ENCODE data around the gene CBX8. TPM values are rescaled to one million over a fixed set of nuclear protein-coding genes. Genes with fewer than 3 reads are reported as not detected.

CBX8 gene
- total and polyA plus RNA-seq, 2 of the 8 experiments (the other 6 are each of a cell fraction or from before 2014, with no cell fraction given) = 0.09 to 2.1 TPM

DNA sequence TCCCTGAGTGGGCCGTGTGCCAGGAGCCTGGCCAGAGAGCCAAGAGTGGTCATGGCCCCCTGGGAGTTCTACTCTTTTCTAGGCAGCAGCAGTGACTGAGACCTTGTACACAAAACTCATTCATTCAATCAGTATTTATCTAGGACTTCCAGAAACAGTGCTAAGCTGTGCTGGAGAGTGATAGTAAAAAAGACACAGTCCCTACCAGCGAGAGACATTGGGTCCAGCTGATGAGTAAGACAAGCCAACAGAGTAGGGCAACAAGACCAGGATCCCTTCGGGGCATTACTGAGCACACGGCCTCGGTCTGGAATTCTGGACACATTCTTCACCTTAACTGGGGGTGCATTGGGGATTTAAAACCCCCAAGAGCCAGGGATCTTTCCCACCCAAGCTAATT, 22.2 kb upstream of the CBX8 start:
- no peak overlapping the region for H2BK5ac ChIP-seq (ENCODE audit: low read depth, low read length)
- no peak overlapping the region for H2BK15ac ChIP-seq (ENCODE audit: low read length)
- H3K4me2 ChIP-seq (ENCODE audit: insufficient read depth in 1 of 2, low read depth in 2 of 2, low read length in 2 of 2) = no peak overlapping the region
- no peak overlapping the region for H3K4me3 ChIP-seq (ENCODE audit: extremely low read depth in 1 of 4, insufficient read depth in 2 of 4, low read depth in 3 of 4, low read length in 4 of 4)
- ChIA-PET CTCF (ENCODE audit: partially characterized antibody) (interaction anchor here (1.3 to 24.7 kb wide), 8 partner anchors 10 to 175 kb away, joined by 4 to 576 read pairs (median 32); partner anchors contain the start of genes CBX4 and CBX8), POLR2A (ENCODE audit: partially characterized antibody) (interaction anchor here (1.9 to 24.0 kb wide), 2 partner anchors 9 to 11 kb away, joined by 5 to 374 read pairs; no protein-coding TSS in a partner anchor)
- no peak overlapping the region for H3K9ac ChIP-seq (replicated peaks in 1 of 4; ENCODE audit: extremely low read depth in 1 of 4, low read depth in 3 of 4, low read length in 3 of 4)
- WGBS, 2 experiments (ENCODE audit: extremely low coverage in 1 of 2, insufficient coverage in 1 of 2, insufficient read length in 1 of 2, insufficient replicate concordance in 2 of 2, low coverage in 1 of 2, low lambda C conversion rate in 2 of 2, missing lambda C conversion rate in 1 of 2) = 88% methylated on average over 5 of the region's 5 CpGs; no CpG with 5 or more reads in 1 of the 2 experiments
- no peak overlapping the region for H2AFZ ChIP-seq (ENCODE audit: low read length)
- H2AK5ac ChIP-seq (ENCODE audit: low read depth, low read length) = no peak overlapping the region
- H3K56ac ChIP-seq (replicated peaks; ENCODE audit: insufficient read length, low read depth, low read length) = no peak overlapping the region
- no peak overlapping the region for H4K5ac ChIP-seq (ENCODE audit: insufficient read length, low read depth, low read length)
- DNase-seq (ENCODE audit: low read depth in 1 of 2, low spot score in 2 of 2) (no peak), FAIRE-seq (no peak)
- no peak overlapping the region for H3K23ac ChIP-seq (ENCODE audit: insufficient read length)
- no peak overlapping the region for H4K8ac ChIP-seq (ENCODE audit: extremely low read depth, insufficient read depth, low read length)
- no peak overlapping the region for H2BK12ac ChIP-seq (ENCODE audit: low read depth, low read length)
- no peaks in the 10 kb centered on the region for H3K9me3 ChIP-seq (ENCODE audit: insufficient read depth in 2 of 2, low read depth in 1 of 2, low read length in 1 of 2)
- H2BK120ac ChIP-seq (replicated peaks; ENCODE audit: low read depth, low read length) = no peak overlapping the region
- no peak overlapping the region for H3K4ac ChIP-seq (replicated peaks; ENCODE audit: insufficient read length, low read depth, low read length)
- H2BK20ac ChIP-seq (ENCODE audit: low read length) = no peak overlapping the region
- no peak overlapping the region for H3K14ac ChIP-seq (ENCODE audit: insufficient read length)
- peaks cover 0 to 16% (median 8%) of the 10 kb centered on the region in 4 experiments; a peak in 6 of 7 replicates for H3K4me1 ChIP-seq (replicated peaks in 1 of 4; ENCODE audit: control insufficient read depth in 3 of 4, insufficient read depth in 4 of 4, low read length in 3 of 4)
- peaks cover 54 to 81% (median 72%) of the 10 kb centered on the region in 4 experiments for H3K27me3 ChIP-seq (replicated peaks in 1 of 4; ENCODE audit: control insufficient read depth in 3 of 4, extremely low read depth in 1 of 4, insufficient read depth in 3 of 4, low read length in 3 of 4)
- H3K27ac ChIP-seq (ENCODE audit: low read depth, low read length) = no peak overlapping the region
- no peaks in the 10 kb centered on the region for H4K20me1 ChIP-seq (replicated peaks in 1 of 2; ENCODE audit: control insufficient read depth in 1 of 2, insufficient read depth in 2 of 2, low read length in 2 of 2)
- H3K18ac ChIP-seq (ENCODE audit: extremely low read depth, low read length) = no peak overlapping the region
- H3K36me3 ChIP-seq (ENCODE audit: control insufficient read depth in 2 of 4, insufficient read depth in 4 of 4, low read length in 3 of 4) = peaks cover 0 to 11% (median 0%) of the 10 kb centered on the region in 4 experiments; a peak in 1 of 8 replicates
- no peaks in the 10 kb centered on the region for H3K79me2 ChIP-seq (ENCODE audit: control insufficient read depth in 1 of 2, insufficient read depth in 2 of 2, low read length in 2 of 2)
- peaks cover 3% of the 10 kb centered on the region; the same call in 1 of the 2 replicates for H3K23me2 ChIP-seq (ENCODE audit: low read depth, low read length)
- H4K91ac ChIP-seq (replicated peaks; ENCODE audit: insufficient read length, low read length) = no peak overlapping the region
- H3K79me1 ChIP-seq (ENCODE audit: low read depth, low read length) = no peaks in the 10 kb centered on the region
- TF ChIP-seq HDAC6 (IDR thresholded peaks at IDR 0.05; ENCODE audit: low read depth, low read length) (no peak), NANOG (IDR thresholded peaks at IDR 0.05; ENCODE audit: insufficient read depth, low read depth, low read length, poor library complexity, severe bottlenecking) (no peak), BACH1 (IDR thresholded peaks at IDR 0.05; ENCODE audit: low read length) (no peak), NRF1 (IDR thresholded peaks at IDR 0.05; ENCODE audit: low read depth, low read length) (no peak), JUN (IDR thresholded peaks at IDR 0.05; ENCODE audit: low read depth, low read length) (no peak), KDM4A (IDR thresholded peaks at IDR 0.05; ENCODE audit: low read depth, low read length, severe bottlenecking) (no peak), SUZ12 (IDR thresholded peaks at IDR 0.05; ENCODE audit: low read length) (no peak), CTBP2 (IDR thresholded peaks at IDR 0.05; ENCODE audit: borderline replicate concordance, insufficient read depth, insufficient read length, low read length) (no peak), CEBPB (IDR thresholded peaks at IDR 0.05; ENCODE audit: low read depth, low read length) (no peak), CBX8 (IDR thresholded peaks at IDR 0.05; ENCODE audit: borderline replicate concordance, low read depth, low read length) (no peak)
- TF ChIP-seq, protein P1, sequence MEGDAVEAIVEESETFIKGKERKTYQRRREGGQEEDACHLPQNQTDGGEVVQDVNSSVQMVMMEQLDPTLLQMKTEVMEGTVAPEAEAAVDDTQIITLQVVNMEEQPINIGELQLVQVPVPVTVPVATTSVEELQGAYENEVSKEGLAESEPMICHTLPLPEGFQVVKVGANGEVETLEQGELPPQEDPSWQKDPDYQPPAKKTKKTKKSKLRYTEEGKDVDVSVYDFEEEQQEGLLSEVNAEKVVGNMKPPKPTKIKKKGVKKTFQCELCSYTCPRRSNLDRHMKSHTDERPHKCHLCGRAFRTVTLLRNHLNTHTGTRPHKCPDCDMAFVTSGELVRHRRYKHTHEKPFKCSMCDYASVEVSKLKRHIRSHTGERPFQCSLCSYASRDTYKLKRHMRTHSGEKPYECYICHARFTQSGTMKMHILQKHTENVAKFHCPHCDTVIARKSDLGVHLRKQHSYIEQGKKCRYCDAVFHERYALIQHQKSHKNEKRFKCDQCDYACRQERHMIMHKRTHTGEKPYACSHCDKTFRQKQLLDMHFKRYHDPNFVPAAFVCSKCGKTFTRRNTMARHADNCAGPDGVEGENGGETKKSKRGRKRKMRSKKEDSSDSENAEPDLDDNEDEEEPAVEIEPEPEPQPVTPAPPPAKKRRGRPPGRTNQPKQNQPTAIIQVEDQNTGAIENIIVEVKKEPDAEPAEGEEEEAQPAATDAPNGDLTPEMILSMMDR (IDR thresholded peaks at IDR 0.05; ENCODE audit: control extremely low read depth in 1 of 3, insufficient read depth in 1 of 3, low read depth in 1 of 3, low read length in 3 of 3) = no peak

Data from H1 (cell line).